Kidney epithelial cell (primary cell): ENCODE measurements around the gene RNF32. TPM values are rescaled to one million over a fixed set of nuclear protein-coding genes. Genes with fewer than 3 reads are reported as not detected.

ENCODE experiments used
- DNase-seq: peaks from one replicate; pipeline ENCODE4 v3.0.0-alpha.2; 2010; ENCODE audit warnings: low read depth
- H3K27me3 ChIP-seq: 2 replicates; pipeline ENCODE4 v1.6.0; 2011; ENCODE audit warnings: low read length; ENCODE audit not compliant: control insufficient read depth, insufficient read depth
- H3K36me3 ChIP-seq: 2 replicates; pipeline ENCODE4 v1.5.1; 2011; ENCODE audit warnings: low read length; ENCODE audit not compliant: control insufficient read depth, insufficient read depth
- H3K4me3 ChIP-seq: 2 replicates; pipeline ENCODE4 v1.5.1; 2011; ENCODE audit warnings: low read depth, mild to moderate bottlenecking, control low read depth, low read length
- total RNA-seq: library from RNA; depleted of rRNA; stranded (reverse); fragments of >200 nt; gene quantifications from 2 replicates; pipeline ENCODE4 v1.2.3, GENCODE V29; 2015
- TF ChIP-seq, protein P1 (sequence below): IDR thresholded peaks from 2 replicates; pipeline ENCODE4 v1.5.1; 2011; ENCODE audit warnings: mild to moderate bottlenecking, moderate library complexity, low read length, control low read depth, inconsistent platforms; ENCODE audit not compliant: insufficient read depth, poor library complexity, severe bottlenecking

RNF32 gene
- total RNA-seq, 1 donor from 2014 or later = 0.75 TPM

- peaks cover 4% of the 10 kb centered on the region for H3K27me3 ChIP-seq
- no peak for DNase-seq
- no peak overlapping the region for H3K4me3 ChIP-seq
- no peaks in the 10 kb centered on the region for H3K36me3 ChIP-seq
- TF ChIP-seq, protein P1, sequence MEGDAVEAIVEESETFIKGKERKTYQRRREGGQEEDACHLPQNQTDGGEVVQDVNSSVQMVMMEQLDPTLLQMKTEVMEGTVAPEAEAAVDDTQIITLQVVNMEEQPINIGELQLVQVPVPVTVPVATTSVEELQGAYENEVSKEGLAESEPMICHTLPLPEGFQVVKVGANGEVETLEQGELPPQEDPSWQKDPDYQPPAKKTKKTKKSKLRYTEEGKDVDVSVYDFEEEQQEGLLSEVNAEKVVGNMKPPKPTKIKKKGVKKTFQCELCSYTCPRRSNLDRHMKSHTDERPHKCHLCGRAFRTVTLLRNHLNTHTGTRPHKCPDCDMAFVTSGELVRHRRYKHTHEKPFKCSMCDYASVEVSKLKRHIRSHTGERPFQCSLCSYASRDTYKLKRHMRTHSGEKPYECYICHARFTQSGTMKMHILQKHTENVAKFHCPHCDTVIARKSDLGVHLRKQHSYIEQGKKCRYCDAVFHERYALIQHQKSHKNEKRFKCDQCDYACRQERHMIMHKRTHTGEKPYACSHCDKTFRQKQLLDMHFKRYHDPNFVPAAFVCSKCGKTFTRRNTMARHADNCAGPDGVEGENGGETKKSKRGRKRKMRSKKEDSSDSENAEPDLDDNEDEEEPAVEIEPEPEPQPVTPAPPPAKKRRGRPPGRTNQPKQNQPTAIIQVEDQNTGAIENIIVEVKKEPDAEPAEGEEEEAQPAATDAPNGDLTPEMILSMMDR = no peak
Observed at GRCh38 chr7:156603011-156603410, 37.6 kb upstream of the RNF32 start.

GRCh38 chr7:156603629-156604028, 36.9 kb upstream of the RNF32 start:
- DNase-seq = no peak
- H3K27me3 ChIP-seq = peaks cover 4% of the 10 kb centered on the region
- no peak overlapping the region for H3K4me3 ChIP-seq
- no peaks in the 10 kb centered on the region for H3K36me3 ChIP-seq
- TF ChIP-seq, protein P1 = no peak

DNA sequence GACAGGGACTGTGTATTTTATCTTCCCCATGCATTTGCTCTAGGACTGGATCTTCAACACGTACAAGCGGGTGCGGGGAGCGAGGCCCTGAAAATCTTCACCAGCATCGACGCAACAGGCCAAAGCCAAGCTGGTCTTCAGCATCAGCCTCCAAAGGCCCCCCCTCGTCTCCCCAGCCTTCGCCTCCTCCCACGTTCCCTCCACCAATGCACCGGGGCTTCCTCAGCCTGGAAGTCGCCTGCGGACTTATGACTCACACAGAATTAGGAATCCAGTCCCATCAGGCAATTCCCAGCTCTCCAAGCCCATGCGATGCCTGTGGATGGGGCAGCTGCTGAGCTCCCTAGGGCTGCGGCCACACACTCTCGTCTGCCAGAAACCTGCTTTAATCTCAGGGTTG, 36.3 kb upstream of the RNF32 start:
- DNase-seq = no peak
- H3K4me3 ChIP-seq = no peak overlapping the region
- peaks cover 4% of the 10 kb centered on the region for H3K27me3 ChIP-seq
- H3K36me3 ChIP-seq = no peaks in the 10 kb centered on the region
- TF ChIP-seq, protein P1 = no peak

DNA sequence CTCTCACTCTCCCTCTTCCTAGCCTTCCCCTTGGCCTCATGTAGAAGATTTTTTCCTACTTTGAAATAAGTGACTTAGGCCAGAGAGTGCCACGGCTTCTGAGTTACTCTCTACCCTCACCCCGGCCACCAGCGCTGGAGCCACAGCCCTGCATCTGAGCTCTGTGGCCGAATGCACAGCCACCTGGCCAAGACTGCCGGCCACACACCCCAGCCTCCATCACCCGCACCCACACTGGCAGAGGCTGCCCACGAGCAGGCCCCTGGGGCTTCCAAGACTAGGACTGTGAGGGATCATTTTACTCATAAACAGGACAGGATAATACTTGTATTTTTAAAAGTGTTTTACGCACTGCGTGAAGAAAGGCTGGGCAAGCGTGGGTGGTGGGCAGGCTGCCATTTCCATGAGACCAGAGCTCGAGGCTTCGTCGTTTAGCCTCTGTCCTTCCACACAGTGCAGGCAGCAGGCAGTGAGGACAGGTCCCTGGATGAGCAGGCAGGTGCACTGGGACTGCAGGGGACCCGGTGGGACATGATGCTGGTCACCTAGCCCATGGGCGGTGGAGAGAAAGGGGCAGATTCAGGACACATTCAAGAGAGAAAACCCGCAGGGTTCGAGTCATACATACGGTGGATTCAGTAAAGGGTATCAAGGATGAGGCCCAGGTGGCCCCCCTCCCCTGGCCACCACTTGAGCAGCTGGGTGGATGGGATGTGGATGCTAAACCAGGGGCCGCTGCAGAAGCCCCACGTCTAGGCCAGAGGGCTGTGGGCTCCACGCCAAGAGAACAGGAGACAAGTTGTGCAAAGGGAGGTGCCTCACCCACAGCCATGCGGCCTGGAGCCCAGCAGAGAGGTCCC, 35.5 kb upstream of the RNF32 start:
- TF ChIP-seq, protein P1 = no peak
- H3K36me3 ChIP-seq = no peaks in the 10 kb centered on the region
- no peak for DNase-seq
- no peak overlapping the region for H3K4me3 ChIP-seq
- peaks cover 4% of the 10 kb centered on the region for H3K27me3 ChIP-seq

- H3K36me3 ChIP-seq = no peaks in the 10 kb centered on the region
- peaks cover 4% of the 10 kb centered on the region for H3K27me3 ChIP-seq
- TF ChIP-seq, protein P1 = no peak
- no peak for DNase-seq
- no peak overlapping the region for H3K4me3 ChIP-seq
Observed at GRCh38 chr7:156606135-156606534, 34.4 kb upstream of the RNF32 start.
